ENCODE results near the gene UPK3A.

Gene UPK3A

GRCh38 chr22:45332001-45332400 is 47.3 kb downstream of the UPK3A start:
- DNase-seq = no peak

- no peak for DNase-seq
Measured at GRCh38 chr22:45334068-45334467, 49.3 kb downstream of the UPK3A start.

GRCh38 chr22:45334528-45334927 is 49.8 kb downstream of the UPK3A start:
- no peak for DNase-seq

DNA sequence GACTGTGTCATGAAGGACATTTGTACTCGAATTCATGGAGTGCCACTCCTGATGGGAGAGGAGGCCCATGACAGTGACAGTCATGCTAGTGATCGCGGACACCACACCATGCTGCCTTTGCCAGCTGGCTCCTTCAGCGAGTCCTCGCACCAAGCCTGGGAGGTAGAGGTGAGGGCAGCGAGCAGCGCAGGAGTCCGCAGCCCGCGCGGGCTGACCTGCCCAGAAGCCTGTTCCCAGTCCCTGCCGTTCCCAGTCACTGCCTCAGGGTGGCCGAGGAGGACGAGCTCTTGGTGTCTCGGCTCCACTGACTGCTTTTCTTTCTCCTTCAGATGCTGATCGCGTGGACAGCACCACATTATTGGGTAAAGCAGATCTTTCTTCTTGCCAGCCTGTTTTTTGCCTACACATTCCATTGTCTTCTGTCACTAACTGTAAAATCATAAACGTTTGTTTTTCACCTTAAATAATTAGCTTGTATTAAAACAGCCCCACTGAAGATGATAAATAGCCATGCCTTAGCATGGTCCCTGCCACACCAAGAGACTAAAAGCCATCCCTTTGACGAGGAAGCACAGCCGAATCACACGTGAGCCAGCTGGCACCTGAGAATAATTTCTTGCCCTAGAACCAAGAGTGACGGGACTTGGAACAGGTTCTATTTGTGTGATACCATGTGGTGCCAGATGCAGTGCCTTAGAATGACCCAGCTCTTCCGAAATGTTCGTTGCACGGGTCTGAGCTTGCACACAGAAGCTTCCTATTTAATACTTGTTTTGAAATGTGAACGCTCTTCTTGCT is 50.5 kb downstream of the UPK3A start:
- DNase-seq = no peak

- DNase-seq = no peak
Measured at GRCh38 chr22:45335854-45336522, 51.2 kb downstream of the UPK3A start.

- no peak for DNase-seq
Measured at GRCh38 chr22:45336971-45337431, 52.3 kb downstream of the UPK3A start.

GRCh38 chr22:45337536-45337935 is 52.8 kb downstream of the UPK3A start:
- DNase-seq = no peak

DNA sequence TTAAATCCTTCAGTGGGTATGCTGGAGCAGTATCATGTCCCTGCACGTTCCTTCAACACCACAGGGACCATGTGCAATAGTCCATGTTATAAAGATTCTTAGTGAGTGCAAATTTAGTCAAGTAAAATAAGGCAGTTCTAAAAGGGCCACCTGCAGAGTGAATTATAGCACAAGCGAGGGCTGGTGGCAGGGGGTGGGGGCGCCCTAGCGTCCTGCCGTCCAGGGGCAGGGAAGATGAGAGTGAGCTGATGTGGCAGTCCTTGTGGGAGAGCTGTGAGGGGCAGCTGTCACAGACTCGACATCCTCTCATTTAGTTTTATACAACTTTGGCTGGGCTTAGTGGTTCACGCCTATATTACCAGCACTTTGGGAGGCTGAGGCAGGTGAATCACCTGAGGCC is 54.0 kb downstream of the UPK3A start:
- DNase-seq = no peak

GRCh38 chr22:45340323-45340722 is 55.6 kb downstream of the UPK3A start:
- DNase-seq = no peak

- DNase-seq = no peak
Measured at GRCh38 chr22:45341498-45341897, 56.7 kb downstream of the UPK3A start.

- no peak for DNase-seq
Measured at GRCh38 chr22:45343143-45343542, 58.4 kb downstream of the UPK3A start.

- DNase-seq = no peak
Measured at GRCh38 chr22:45344334-45344733, 59.6 kb downstream of the UPK3A start.

Data from NCI-H1930 (cell line).